ENCODE data around the gene PDSS2.
"Not testable (repeated sequence)": the region's sequence is repeated elsewhere in the genome, so short reads cannot be mapped to it uniquely, and the experiment has no call there.

PDSS2 gene

GRCh38 chr6:107313776-107314175, 145.6 kb downstream of the PDSS2 start:
- no peak for TF ChIP-seq CTCF (IDR thresholded peaks at IDR 0.05; ENCODE audit: borderline replicate concordance, control extremely low read depth, extremely low read depth, insufficient read depth, missing control alignments)
- in situ Hi-C loops (cut with MboI; ENCODE audit: low sequenced_read_pairs, unreplicated experiment): loop anchor here (25.0 kb wide), 1 partner anchor 349 kb away; no protein-coding TSS in a partner anchor
- no peak for DNase-seq (ENCODE audit: low spot score)

- no peak for TF ChIP-seq CTCF (IDR thresholded peaks at IDR 0.05; ENCODE audit: borderline replicate concordance, control extremely low read depth, extremely low read depth, insufficient read depth, missing control alignments)
- DNase-seq (ENCODE audit: low spot score): no peak
- in situ Hi-C loops (cut with MboI; ENCODE audit: low sequenced_read_pairs, unreplicated experiment): loop anchor here (25.0 kb wide), 1 partner anchor 352 kb away; no protein-coding TSS in a partner anchor
Measured at GRCh38 chr6:107310362-107310761, 149.0 kb downstream of the PDSS2 start.

- no peak for DNase-seq (ENCODE audit: low spot score)
- in situ Hi-C loops (cut with MboI; ENCODE audit: low sequenced_read_pairs, unreplicated experiment): loop anchor here (25.0 kb wide), 1 partner anchor 354 kb away; no protein-coding TSS in a partner anchor
- TF ChIP-seq CTCF (IDR thresholded peaks at IDR 0.05; ENCODE audit: borderline replicate concordance, control extremely low read depth, extremely low read depth, insufficient read depth, missing control alignments): no peak
Measured at GRCh38 chr6:107308677-107309076, 150.7 kb downstream of the PDSS2 start.

- in situ Hi-C loops (cut with MboI; ENCODE audit: low sequenced_read_pairs, unreplicated experiment): loop anchor here (25.0 kb wide), 1 partner anchor 356 kb away; no protein-coding TSS in a partner anchor
- DNase-seq (ENCODE audit: low spot score): not testable (repeated sequence)
Measured at GRCh38 chr6:107305994-107306393, 153.4 kb downstream of the PDSS2 start.

GRCh38 chr6:107305391-107305790, 154.0 kb downstream of the PDSS2 start:
- no peak for TF ChIP-seq CTCF (IDR thresholded peaks at IDR 0.05; ENCODE audit: borderline replicate concordance, control extremely low read depth, extremely low read depth, insufficient read depth, missing control alignments)
- in situ Hi-C loops (cut with MboI; ENCODE audit: low sequenced_read_pairs, unreplicated experiment): loop anchor here (25.0 kb wide), 1 partner anchor 357 kb away; no protein-coding TSS in a partner anchor
- DNase-seq (ENCODE audit: low spot score): no peak

GRCh38 chr6:107304421-107305025, 154.8 kb downstream of the PDSS2 start:
- no peak for TF ChIP-seq CTCF (IDR thresholded peaks at IDR 0.05; ENCODE audit: borderline replicate concordance, control extremely low read depth, extremely low read depth, insufficient read depth, missing control alignments)
- DNase-seq (ENCODE audit: low spot score): no peak
- in situ Hi-C loops (cut with MboI; ENCODE audit: low sequenced_read_pairs, unreplicated experiment): loop anchor here (25.0 kb wide), 1 partner anchor 358 kb away; no protein-coding TSS in a partner anchor

GRCh38 chr6:107293350-107293749, 166.0 kb downstream of the PDSS2 start:
- DNase-seq (ENCODE audit: low spot score): no peak
- TF ChIP-seq CTCF (IDR thresholded peaks at IDR 0.05; ENCODE audit: borderline replicate concordance, control extremely low read depth, extremely low read depth, insufficient read depth, missing control alignments): no peak
- in situ Hi-C loops (cut with MboI; ENCODE audit: low sequenced_read_pairs, unreplicated experiment): no loop called here

Data from GM13976 (cell line).